GM12878 (cell line): ENCODE measurements around the gene A1BG. TPM values are rescaled to one million over a fixed set of nuclear protein-coding genes. Genes with fewer than 3 reads are reported as not detected.

Experiments
- BACH1 ChIP-seq: fragments of 450-650 bp; IDR thresholded peaks from 2 replicates; pipeline ENCODE4 v1.6.1; 2017; ENCODE audit warnings: mild to moderate bottlenecking, borderline replicate concordance
- DPF2 ChIP-seq: fragments of 450-650 bp; IDR thresholded peaks from 2 replicates; pipeline ENCODE4 v1.6.1; 2017; ENCODE audit warnings: mild to moderate bottlenecking
- GATAD2B ChIP-seq: fragments of 450-650 bp; conservative IDR thresholded peaks from 2 replicates; pipeline ENCODE4 v1.6.1; 2017; ENCODE audit warnings: low read depth, mild to moderate bottlenecking, moderate library complexity
- LARP7 ChIP-seq: fragments of 450-650 bp; IDR thresholded peaks from 2 replicates; pipeline ENCODE4 v1.6.1; 2017; ENCODE audit warnings: mild to moderate bottlenecking
- MAX ChIP-seq: IDR thresholded peaks from 2 replicates; pipeline ENCODE4 v1.6.1; 2012; ENCODE audit warnings: low read depth, low read length, improper control_type of control experiment
- NBN ChIP-seq: fragments of 450-650 bp; IDR thresholded peaks from 2 replicates; pipeline ENCODE4 v1.6.1; 2016
- NR2F1 ChIP-seq: fragments of 450-650 bp; conservative IDR thresholded peaks from 2 replicates; pipeline ENCODE4 v1.6.1; 2017; ENCODE audit warnings: mild to moderate bottlenecking
- NRF1 ChIP-seq: conservative IDR thresholded peaks from 2 replicates; pipeline ENCODE4 v1.6.1; 2011; ENCODE audit warnings: mild to moderate bottlenecking, low read depth, low read length, improper control_type of control experiment
- POLR2AphosphoS5 ChIP-seq: IDR thresholded peaks from 2 replicates; pipeline ENCODE4 v1.6.1; 2011; ENCODE audit warnings: mild to moderate bottlenecking, low read length, inconsistent platforms
- ZNF24 ChIP-seq: fragments of 450-650 bp; IDR thresholded peaks from 2 replicates; pipeline ENCODE4 v1.6.1; 2017; ENCODE audit warnings: antibody characterized with exemption, mild to moderate bottlenecking
- ZNF687 ChIP-seq: fragments of 450-650 bp; IDR thresholded peaks from 2 replicates; pipeline ENCODE4 v1.6.1; 2017; ENCODE audit warnings: mild to moderate bottlenecking, moderate library complexity
- polyA plus RNA-seq, 11 experiments: library from polyadenylated mRNA; depleted of rRNA in 4 of 11; unstranded in 6 of 11; stranded (reverse) in 5 of 11; fragments of >200 nt; fragmentation: Nextera tagmentation in 4 of 11; fragmentation: Illumina TruSeq in 1 of 11; extraction: Ambion mirVana in 4 of 11; extraction: Trizol in 1 of 11; gene quantifications; 1 replicate in 1 of 11; 2 replicates in 10 of 11; pipeline versions ENCODE4 v1.2.1 to v1.2.3, GENCODE V29; 2011 to 2016; ENCODE audit warnings: inconsistent platforms in 2 of 11, missing spikeins in 2 of 11, low read depth in 1 of 11
- total RNA-seq, 4 experiments: library from RNA; depleted of rRNA in 3 of 4; stranded (reverse); fragments of >200 nt in 3 of 4; fragmentation: Illumina TruSeq in 1 of 4; extraction: Trizol in 1 of 4; gene quantifications; 2 replicates each; pipeline versions ENCODE4 v1.2.1 to v1.2.3, GENCODE V29; 2013 to 2021

Gene A1BG
- total and polyA plus RNA-seq, 10 of the 15 experiments (the other 5 are each of a cell fraction or from before 2014, with no cell fraction given), result 0.34 to 29.6 (median 11.8) TPM

GRCh38 chr19:58346961-58347929 is 6.0 kb downstream of the A1BG start (continued):
- TF ChIP-seq ZNF24 (peak; percentile 66; the same call in 1 of the 2 replicates), NR2F1 (no peak), ZNF687 (peak; percentile 29; the same call in 1 of the 2 replicates), MAX (peak; percentile 10; the same call in 1 of the 2 replicates), NBN (peak; percentile 67), DPF2 (peak; percentile 55; the same call in 1 of the 2 replicates), POLR2AphosphoS5 (peak; percentile 54; the same call in 1 of the 2 replicates), NRF1 (peak; percentile 67), GATAD2B (peak; percentile 79), LARP7 (peak; percentile 76; the same call in 1 of the 2 replicates), BACH1 (peak; percentile 68; the same call in 1 of the 2 replicates)
